Right atrium auricular region (tissue), 2 donors: Measurements from ENCODE around the gene EXT2. TPM values are rescaled to one million over a fixed set of nuclear protein-coding genes. Genes with fewer than 3 reads are reported as not detected.

Experiments
- DNase-seq: peaks from one replicate; pipeline ENCODE4 v3.0.0-alpha.2; 2019; ENCODE audit warnings: low spot score
- H3K27ac ChIP-seq, 2 donors: fragments of 200-600 bp; sonication (generic); 1 replicate in 1 of 2; 2 replicates in 1 of 2; pipeline ENCODE4 v1.5.1; 2016 to 2019
- H3K27me3 ChIP-seq, 2 donors: fragments of 200-600 bp; sonication (generic); one replicate each; pipeline versions ENCODE4 v1.5.1 to v1.6.0; 2017 to 2019
- H3K36me3 ChIP-seq: fragments of 200-600 bp; sonication (generic); one replicate; pipeline ENCODE4 v1.5.1; 2016
- H3K4me1 ChIP-seq, 2 donors: fragments of 200-600 bp; sonication (generic); one replicate each; pipeline versions ENCODE4 v1.5.1 to v1.6.0; 2017 to 2019
- H3K4me3 ChIP-seq, 2 donors: fragments of 200-600 bp; sonication (generic); 1 replicate in 1 of 2; 2 replicates in 1 of 2; pipeline ENCODE4 v1.5.1; 2017 to 2019; ENCODE audit warnings: mild to moderate bottlenecking in 1 of 2, moderate library complexity in 1 of 2
- H3K9me3 ChIP-seq, 2 donors: fragments of 200-600 bp; sonication (generic); one replicate each; pipeline ENCODE4 v1.5.1; 2019
- CTCF ChIP-seq, 2 donors: fragments of 200-600 bp; sonication (generic); IDR thresholded peaks; one replicate each; pipeline ENCODE4 v1.5.1; 2019; ENCODE audit warnings: antibody characterized with exemption in 2 of 2
- total RNA-seq, 2 donors: library from RNA; depleted of rRNA; stranded (reverse); fragments of >200 nt; gene quantifications; one replicate each; pipeline ENCODE4 v1.1.0, GENCODE V29; 2016

The EXT2 gene
- total RNA-seq, 2 donors from 2014 or later = 37.2 to 45.2 TPM

- H3K27me3 ChIP-seq = no peaks in the 10 kb centered on the region
- no peak overlapping the region for H3K4me3 ChIP-seq
- peaks cover under 1% of the 10 kb centered on the region for H3K36me3 ChIP-seq
- H3K4me1 ChIP-seq = peaks cover 0 to 17% of the 10 kb centered on the region in 2 donors
- DNase-seq = no peak
- no peak for TF ChIP-seq CTCF (IDR thresholded peaks at IDR 0.05)
- H3K9me3 ChIP-seq = no peaks in the 10 kb centered on the region
- no peak overlapping the region for H3K27ac ChIP-seq
Observed at GRCh38 chr11:44138980-44139379, 43.5 kb downstream of the EXT2 start.

GRCh38 chr11:44139565-44140330, 44.3 kb downstream of the EXT2 start:
- Histone ChIP-seq H3K9me3 (no peaks in the 10 kb centered on the region), H3K27ac (peak overlapping the region in 1 of 2 donors; percentile 41), H3K4me3 (no peak overlapping the region), H3K27me3 (no peaks in the 10 kb centered on the region), H3K4me1 (peaks cover 0 to 23% of the 10 kb centered on the region in 2 donors), H3K36me3 (no peaks in the 10 kb centered on the region)
- no peak for DNase-seq
- no peak for TF ChIP-seq CTCF (IDR thresholded peaks at IDR 0.05)

GRCh38 chr11:44140372-44140771, 44.9 kb downstream of the EXT2 start:
- no peaks in the 10 kb centered on the region for H3K27me3 ChIP-seq
- no peaks in the 10 kb centered on the region for H3K9me3 ChIP-seq
- no peak for TF ChIP-seq CTCF (IDR thresholded peaks at IDR 0.05)
- no peak for DNase-seq
- H3K4me3 ChIP-seq = no peak overlapping the region
- H3K36me3 ChIP-seq = no peaks in the 10 kb centered on the region
- H3K27ac ChIP-seq = peak overlapping the region in 1 of 2 donors; percentile 41
- peaks cover 0 to 29% of the 10 kb centered on the region in 2 donors for H3K4me1 ChIP-seq

GRCh38 chr11:44140805-44141204, 45.3 kb downstream of the EXT2 start:
- H3K4me1 ChIP-seq = peaks cover 0 to 30% of the 10 kb centered on the region in 2 donors
- no peaks in the 10 kb centered on the region for H3K27me3 ChIP-seq
- no peak overlapping the region for H3K4me3 ChIP-seq
- no peaks in the 10 kb centered on the region for H3K36me3 ChIP-seq
- no peak for TF ChIP-seq CTCF (IDR thresholded peaks at IDR 0.05)
- DNase-seq = no peak
- H3K27ac ChIP-seq = no peak overlapping the region
- H3K9me3 ChIP-seq = no peaks in the 10 kb centered on the region

- Histone ChIP-seq H3K36me3 (no peaks in the 10 kb centered on the region), H3K27me3 (no peaks in the 10 kb centered on the region), H3K9me3 (no peaks in the 10 kb centered on the region), H3K27ac (no peak overlapping the region), H3K4me1 (peaks cover 0 to 43% of the 10 kb centered on the region in 2 donors), H3K4me3 (no peak overlapping the region)
- no peak for TF ChIP-seq CTCF (IDR thresholded peaks at IDR 0.05)
- no peak for DNase-seq
Observed at GRCh38 chr11:44143987-44144909, 48.8 kb downstream of the EXT2 start.
